Measurements from ENCODE around the gene SYNPO.

- TF ChIP-seq CTCF (IDR thresholded peaks at IDR 0.05; ENCODE audit: low read length) (no peak), EZH2 (IDR thresholded peaks at IDR 0.05; ENCODE audit: borderline replicate concordance, low read length) (no peak)
These were observed 32.5 kb upstream of the SYNPO start for GRCh38 chr5:150607991-150608390.

All from OCI-LY1 (cell line).